ENCODE results near the gene FAM43A. TPM values are rescaled to one million over a fixed set of nuclear protein-coding genes. Genes with fewer than 3 reads are reported as not detected.

The FAM43A gene
- total RNA-seq, 1 donor from 2014 or later, result 27.2 TPM

- no peaks in the 10 kb centered on the region for H3K27me3 Mint-ChIP-seq
- H3K36me3 Mint-ChIP-seq (ENCODE audit: low read depth), result peaks cover 76% of the 10 kb centered on the region
- POLR2A ChIA-PET, result no interaction called here
Observed at GRCh38 chr3:194658477-194659242, 27.0 kb upstream of the FAM43A start.

DNA sequence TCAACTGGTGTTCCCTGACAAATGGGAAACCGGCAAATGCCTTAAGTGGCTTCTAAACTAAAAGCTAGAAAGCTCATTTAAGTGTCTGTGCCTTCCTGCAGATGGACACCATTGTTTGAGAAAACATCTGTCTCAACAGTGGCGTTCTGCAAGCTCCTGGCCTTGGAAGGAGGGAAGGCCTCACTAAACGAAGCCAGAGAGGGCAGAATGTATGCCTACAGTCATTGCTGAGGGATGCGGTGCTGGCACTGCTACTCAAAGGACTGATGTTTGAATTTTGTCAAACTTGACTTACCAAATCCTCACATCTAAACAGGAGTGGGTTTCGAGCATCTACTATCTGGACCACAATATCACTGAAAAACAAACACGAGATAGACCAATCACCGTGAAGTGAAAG, 25.9 kb upstream of the FAM43A start:
- ChIA-PET CTCF (interaction anchor here (2.5 kb wide), 1 partner anchor 12 kb away, joined by 9 read pairs; the partner anchor contains the start of gene LSG1), POLR2A (interaction anchor here (0.5 kb wide), 1 partner anchor 33 kb away, joined by 3 read pairs; no protein-coding TSS in a partner anchor)
- H3K36me3 Mint-ChIP-seq (ENCODE audit: low read depth), result peaks cover 73% of the 10 kb centered on the region
- TF ChIP-seq, protein P1, sequence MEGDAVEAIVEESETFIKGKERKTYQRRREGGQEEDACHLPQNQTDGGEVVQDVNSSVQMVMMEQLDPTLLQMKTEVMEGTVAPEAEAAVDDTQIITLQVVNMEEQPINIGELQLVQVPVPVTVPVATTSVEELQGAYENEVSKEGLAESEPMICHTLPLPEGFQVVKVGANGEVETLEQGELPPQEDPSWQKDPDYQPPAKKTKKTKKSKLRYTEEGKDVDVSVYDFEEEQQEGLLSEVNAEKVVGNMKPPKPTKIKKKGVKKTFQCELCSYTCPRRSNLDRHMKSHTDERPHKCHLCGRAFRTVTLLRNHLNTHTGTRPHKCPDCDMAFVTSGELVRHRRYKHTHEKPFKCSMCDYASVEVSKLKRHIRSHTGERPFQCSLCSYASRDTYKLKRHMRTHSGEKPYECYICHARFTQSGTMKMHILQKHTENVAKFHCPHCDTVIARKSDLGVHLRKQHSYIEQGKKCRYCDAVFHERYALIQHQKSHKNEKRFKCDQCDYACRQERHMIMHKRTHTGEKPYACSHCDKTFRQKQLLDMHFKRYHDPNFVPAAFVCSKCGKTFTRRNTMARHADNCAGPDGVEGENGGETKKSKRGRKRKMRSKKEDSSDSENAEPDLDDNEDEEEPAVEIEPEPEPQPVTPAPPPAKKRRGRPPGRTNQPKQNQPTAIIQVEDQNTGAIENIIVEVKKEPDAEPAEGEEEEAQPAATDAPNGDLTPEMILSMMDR (IDR thresholded peaks at IDR 0.05), result no peak
- no peak overlapping the region for H3K4me3 Mint-ChIP-seq
- no peaks in the 10 kb centered on the region for H3K27me3 Mint-ChIP-seq
- intact Hi-C loops (cut with micrococcal nuclease), result no loop called here
- H3K9me3 Mint-ChIP-seq, result no peaks in the 10 kb centered on the region
- H3K27ac Mint-ChIP-seq, result no peak overlapping the region
- DNase-seq (no peak), ATAC-seq (ENCODE audit: low read depth) (no peak)
- peaks cover 1% of the 10 kb centered on the region for H3K4me1 Mint-ChIP-seq

More at GRCh38 chr3:194658477-194659242, 27.0 kb upstream of the FAM43A start:
- no peak for ATAC-seq (ENCODE audit: low read depth)
- H3K9me3 Mint-ChIP-seq, result no peaks in the 10 kb centered on the region
- intact Hi-C loops (cut with micrococcal nuclease), result no loop called here
- peaks cover 8% of the 10 kb centered on the region for H3K4me1 Mint-ChIP-seq
- CTCF ChIA-PET, result interaction anchor here (1.8 kb wide), 1 partner anchor 13 kb away, joined by 7 read pairs; the partner anchor contains the start of gene LSG1
- no peak for DNase-seq
- H3K27ac Mint-ChIP-seq, result no peak overlapping the region
- TF ChIP-seq, protein P1 (IDR thresholded peaks at IDR 0.05), result no peak
- H3K4me3 Mint-ChIP-seq, result no peak overlapping the region

- ChIA-PET CTCF (interaction anchor here (0.6 to 2.5 kb wide), 2 partner anchors 10 to 24 kb away, joined by 3 to 9 read pairs; partner anchors contain the start of gene LSG1), POLR2A (interaction anchor here (1.1 kb wide), 1 partner anchor 11 kb away, joined by 3 read pairs; the partner anchor contains the start of gene LSG1)
- intact Hi-C loops (cut with micrococcal nuclease), result no loop called here
- Mint-ChIP-seq H3K4me3 (no peak overlapping the region), H3K4me1 (no peaks in the 10 kb centered on the region), H3K9me3 (no peaks in the 10 kb centered on the region), H3K27me3 (no peaks in the 10 kb centered on the region), H3K36me3 (ENCODE audit: low read depth) (peaks cover 80% of the 10 kb centered on the region), H3K27ac (no peak overlapping the region)
- ATAC-seq (ENCODE audit: low read depth) (no peak), DNase-seq (no peak)
- TF ChIP-seq, protein P1 (IDR thresholded peaks at IDR 0.05), result no peak
Observed at GRCh38 chr3:194661374-194661773, 24.3 kb upstream of the FAM43A start.

DNA sequence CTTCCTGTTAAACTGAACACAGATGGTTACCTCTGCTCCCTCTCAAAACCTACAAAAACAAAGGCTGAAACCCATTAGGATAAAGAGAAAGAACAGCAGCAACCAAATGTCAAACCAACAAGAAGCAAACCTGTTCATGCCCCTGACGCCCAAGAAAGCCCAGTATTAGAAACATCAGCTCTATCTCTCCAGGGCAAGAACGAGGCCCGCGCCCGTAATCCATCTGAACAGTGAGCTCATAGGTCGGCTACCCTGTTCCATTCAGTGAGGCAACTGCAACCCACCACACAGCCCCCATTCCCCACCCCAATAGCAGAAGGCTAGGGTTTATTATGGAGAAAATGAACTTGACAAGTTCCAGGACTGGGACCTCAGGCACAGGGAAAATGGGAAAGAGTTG, 23.7 kb upstream of the FAM43A start:
- TF ChIP-seq, protein P1 (IDR thresholded peaks at IDR 0.05), result no peak
- H3K27ac Mint-ChIP-seq, result no peak overlapping the region
- H3K9me3 Mint-ChIP-seq, result no peaks in the 10 kb centered on the region
- H3K27me3 Mint-ChIP-seq, result no peaks in the 10 kb centered on the region
- intact Hi-C loops (cut with micrococcal nuclease), result no loop called here
- H3K4me3 Mint-ChIP-seq, result no peak overlapping the region
- ATAC-seq (ENCODE audit: low read depth) (no peak), DNase-seq (no peak)
- H3K36me3 Mint-ChIP-seq (ENCODE audit: low read depth), result peaks cover 83% of the 10 kb centered on the region
- POLR2A ChIA-PET, result no interaction called here
- H3K4me1 Mint-ChIP-seq, result no peaks in the 10 kb centered on the region
- CTCF ChIA-PET, result interaction anchor here (2.5 kb wide), 1 partner anchor 9 kb away, joined by 9 read pairs; the partner anchor contains the start of gene LSG1

GRCh38 chr3:194664857-194665256, 20.8 kb upstream of the FAM43A start:
- H3K27ac Mint-ChIP-seq, result no peak overlapping the region
- peaks cover 81% of the 10 kb centered on the region for H3K36me3 Mint-ChIP-seq (ENCODE audit: low read depth)
- DNase-seq (no peak), ATAC-seq (ENCODE audit: low read depth) (no peak)
- no peaks in the 10 kb centered on the region for H3K9me3 Mint-ChIP-seq
- TF ChIP-seq, protein P1 (IDR thresholded peaks at IDR 0.05), result no peak
- POLR2A ChIA-PET, result no interaction called here
- H3K4me1 Mint-ChIP-seq, result peaks cover 3% of the 10 kb centered on the region
- H3K4me3 Mint-ChIP-seq, result no peak overlapping the region
- CTCF ChIA-PET, result no interaction called here
- intact Hi-C loops (cut with micrococcal nuclease), result no loop called here
- no peaks in the 10 kb centered on the region for H3K27me3 Mint-ChIP-seq
